Measurements from ENCODE around the gene ENTREP3. TPM values are rescaled to one million over a fixed set of nuclear protein-coding genes. Genes with fewer than 3 reads are reported as not detected.

Gene ENTREP3
- total RNA-seq, 1 experiment from 2014 or later: 72.5 TPM

DNA sequence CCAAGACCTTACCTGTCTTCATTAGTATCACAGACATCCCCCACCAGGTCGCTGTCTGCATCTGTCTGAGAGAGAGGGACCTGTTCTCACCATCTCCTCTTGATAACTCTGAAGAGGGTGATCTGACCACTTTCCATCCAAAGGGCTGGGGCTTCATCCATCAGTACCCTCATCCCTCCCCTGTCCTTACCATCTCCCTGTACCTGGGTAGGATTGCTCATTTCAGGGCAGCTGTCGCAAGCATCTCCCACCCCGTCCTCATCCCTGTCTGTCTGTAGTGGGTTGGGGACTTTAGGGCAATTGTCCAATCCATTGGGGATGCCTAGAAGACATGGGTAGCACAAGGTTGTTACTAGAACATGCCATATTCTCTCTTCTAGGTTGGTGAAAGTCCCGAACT lies 55.5 kb downstream of the ENTREP3 start:
- Histone ChIP-seq H3K27me3 (replicated peaks; ENCODE audit: insufficient read depth, low read depth, low read length, poor library complexity) (no peaks in the 10 kb centered on the region), H3K9me3 (ENCODE audit: low read depth, low read length, poor library complexity, severe bottlenecking) (no peaks in the 10 kb centered on the region), H3K27ac (ENCODE audit: low read depth, low read length, poor library complexity, severe bottlenecking) (no peak overlapping the region), H3K36me3 (ENCODE audit: insufficient read depth, low read length, poor library complexity, severe bottlenecking) (peaks cover 19% of the 10 kb centered on the region), H3K4me3 (ENCODE audit: low read depth, low read length, poor library complexity, severe bottlenecking) (no peak overlapping the region), H3K4me1 (ENCODE audit: insufficient read depth, low read length, poor library complexity, severe bottlenecking) (peaks cover 7% of the 10 kb centered on the region)
- POLR2A ChIA-PET (ENCODE audit: low non-redundant PET): no interaction called here
- TF ChIP-seq EZH2 (IDR thresholded peaks at IDR 0.05; ENCODE audit: borderline replicate concordance, low read depth, low read length, poor library complexity, severe bottlenecking): no peak
- TF ChIP-seq, protein P1, sequence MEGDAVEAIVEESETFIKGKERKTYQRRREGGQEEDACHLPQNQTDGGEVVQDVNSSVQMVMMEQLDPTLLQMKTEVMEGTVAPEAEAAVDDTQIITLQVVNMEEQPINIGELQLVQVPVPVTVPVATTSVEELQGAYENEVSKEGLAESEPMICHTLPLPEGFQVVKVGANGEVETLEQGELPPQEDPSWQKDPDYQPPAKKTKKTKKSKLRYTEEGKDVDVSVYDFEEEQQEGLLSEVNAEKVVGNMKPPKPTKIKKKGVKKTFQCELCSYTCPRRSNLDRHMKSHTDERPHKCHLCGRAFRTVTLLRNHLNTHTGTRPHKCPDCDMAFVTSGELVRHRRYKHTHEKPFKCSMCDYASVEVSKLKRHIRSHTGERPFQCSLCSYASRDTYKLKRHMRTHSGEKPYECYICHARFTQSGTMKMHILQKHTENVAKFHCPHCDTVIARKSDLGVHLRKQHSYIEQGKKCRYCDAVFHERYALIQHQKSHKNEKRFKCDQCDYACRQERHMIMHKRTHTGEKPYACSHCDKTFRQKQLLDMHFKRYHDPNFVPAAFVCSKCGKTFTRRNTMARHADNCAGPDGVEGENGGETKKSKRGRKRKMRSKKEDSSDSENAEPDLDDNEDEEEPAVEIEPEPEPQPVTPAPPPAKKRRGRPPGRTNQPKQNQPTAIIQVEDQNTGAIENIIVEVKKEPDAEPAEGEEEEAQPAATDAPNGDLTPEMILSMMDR (conservative IDR thresholded peaks at IDR 0.05; ENCODE audit: low read depth, low read length): no peak
- CTCF ChIA-PET: no interaction called here
- BruUV-seq (replicated peaks): no TSS peak
- no peak for DNase-seq (ENCODE audit: low spot score)
- intact Hi-C loops (cut with micrococcal nuclease; ENCODE audit: unreplicated experiment): loop anchor here (10.0 kb wide), 1 partner anchor 395 kb away; no protein-coding TSS in a partner anchor

DNA sequence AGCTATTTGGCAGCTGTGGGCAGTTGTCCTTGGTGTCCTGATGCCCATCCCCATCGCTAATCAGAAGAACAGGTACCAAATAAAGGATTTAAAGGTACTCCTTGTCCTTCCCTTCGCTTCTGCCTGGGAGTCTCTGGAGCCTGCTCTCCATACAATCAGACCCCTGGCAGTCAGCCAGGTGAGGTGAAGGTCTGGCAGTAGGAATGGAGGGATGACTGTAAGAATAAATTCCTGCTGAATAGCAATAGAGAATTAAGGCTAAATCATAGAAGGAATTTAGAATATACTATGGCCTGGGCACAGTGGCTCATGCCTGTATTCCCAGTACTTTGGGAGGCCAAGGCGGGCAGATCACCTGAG lies 56.8 kb downstream of the ENTREP3 start:
- Histone ChIP-seq H3K9me3 (ENCODE audit: low read depth, low read length, poor library complexity, severe bottlenecking) (no peaks in the 10 kb centered on the region), H3K27me3 (replicated peaks; ENCODE audit: insufficient read depth, low read depth, low read length, poor library complexity) (no peaks in the 10 kb centered on the region), H3K27ac (ENCODE audit: low read depth, low read length, poor library complexity, severe bottlenecking) (no peak overlapping the region), H3K4me3 (ENCODE audit: low read depth, low read length, poor library complexity, severe bottlenecking) (no peak overlapping the region), H3K36me3 (ENCODE audit: insufficient read depth, low read length, poor library complexity, severe bottlenecking) (peaks cover 19% of the 10 kb centered on the region), H3K4me1 (ENCODE audit: insufficient read depth, low read length, poor library complexity, severe bottlenecking) (peaks cover 16% of the 10 kb centered on the region)
- ChIA-PET CTCF (no interaction called here), POLR2A (ENCODE audit: low non-redundant PET) (no interaction called here)
- intact Hi-C loops (cut with micrococcal nuclease; ENCODE audit: unreplicated experiment): no loop called here
- TF ChIP-seq, protein P1 (conservative IDR thresholded peaks at IDR 0.05; ENCODE audit: low read depth, low read length): no peak
- TF ChIP-seq EZH2 (IDR thresholded peaks at IDR 0.05; ENCODE audit: borderline replicate concordance, low read depth, low read length, poor library complexity, severe bottlenecking): no peak
- no peak for DNase-seq (ENCODE audit: low spot score)
- no TSS peak for BruUV-seq (replicated peaks)

DNA sequence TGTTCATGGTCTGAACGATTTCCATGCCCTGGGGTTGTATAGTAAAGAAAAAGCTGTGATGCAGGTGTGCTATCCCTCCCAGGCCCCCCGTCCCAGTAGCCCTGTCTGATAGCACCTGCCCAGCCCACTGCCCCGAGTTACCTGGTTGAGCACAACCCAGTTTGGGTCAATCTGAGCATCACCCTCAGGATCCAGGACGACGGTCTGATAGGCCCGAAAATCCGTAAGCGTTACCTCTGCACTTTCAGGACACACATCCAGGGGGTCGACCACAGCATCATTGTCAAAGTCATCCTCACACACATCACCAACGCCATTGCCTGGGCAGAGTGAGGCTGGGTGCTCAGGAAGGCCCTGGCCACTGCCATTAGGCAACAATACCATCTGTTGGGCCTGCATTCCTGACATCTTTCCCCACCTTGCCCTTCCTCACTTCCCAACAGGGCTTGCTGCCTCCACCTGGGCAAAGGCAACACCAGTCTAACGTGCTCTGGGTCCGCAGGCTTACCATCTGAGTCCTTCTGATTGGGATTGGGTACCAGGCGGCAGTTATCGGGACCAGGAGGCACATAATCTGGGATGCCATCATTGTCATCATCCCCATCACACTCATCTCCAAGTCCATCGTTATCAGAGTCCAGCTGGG lies 57.3 kb downstream of the ENTREP3 start:
- H3K9me3 ChIP-seq (ENCODE audit: low read depth, low read length, poor library complexity, severe bottlenecking): no peaks in the 10 kb centered on the region
- intact Hi-C loops (cut with micrococcal nuclease; ENCODE audit: unreplicated experiment): no loop called here
- H3K27me3 ChIP-seq (replicated peaks; ENCODE audit: insufficient read depth, low read depth, low read length, poor library complexity): no peaks in the 10 kb centered on the region
- H3K27ac ChIP-seq (ENCODE audit: low read depth, low read length, poor library complexity, severe bottlenecking): no peak overlapping the region
- no peak overlapping the region for H3K4me3 ChIP-seq (ENCODE audit: low read depth, low read length, poor library complexity, severe bottlenecking)
- no peak for DNase-seq (ENCODE audit: low spot score)
- H3K36me3 ChIP-seq (ENCODE audit: insufficient read depth, low read length, poor library complexity, severe bottlenecking): peaks cover 19% of the 10 kb centered on the region
- no TSS peak for BruUV-seq (replicated peaks)
- no peak for TF ChIP-seq EZH2 (IDR thresholded peaks at IDR 0.05; ENCODE audit: borderline replicate concordance, low read depth, low read length, poor library complexity, severe bottlenecking)
- TF ChIP-seq, protein P1 (conservative IDR thresholded peaks at IDR 0.05; ENCODE audit: low read depth, low read length): no peak
- CTCF ChIA-PET: no interaction called here
- H3K4me1 ChIP-seq (ENCODE audit: insufficient read depth, low read length, poor library complexity, severe bottlenecking): peaks cover 21% of the 10 kb centered on the region
- POLR2A ChIA-PET (ENCODE audit: low non-redundant PET): no interaction called here

Other genes starting within 250 kb of the ENTREP3 start
- 0.21 TPM in 1 of 2 replicates, not detected in the other for gene DCST2, start 221.7 kb downstream of the ENTREP3 start, total RNA-seq (2021)
- gene DCST1, start 221.7 kb downstream of the ENTREP3 start, total RNA-seq (2021): not detected in 2 replicates
- gene ADAM15, start 204.2 kb downstream of the ENTREP3 start, total RNA-seq (2021): 36.3 and 48.5 TPM in 2 replicates
- gene EFNA4, start 191.7 kb downstream of the ENTREP3 start, total RNA-seq (2021): 17.0 and 18.8 TPM in 2 replicates
- 5.8 and 8.9 TPM in 2 replicates for gene EFNA3, start 176.6 kb downstream of the ENTREP3 start, total RNA-seq (2021)
- gene EFNA1, start 127.6 kb downstream of the ENTREP3 start, total RNA-seq (2021): 0.90 and 1.0 TPM in 2 replicates
- 30.3 and 33.8 TPM in 2 replicates for gene SLC50A1, start 119.6 kb downstream of the ENTREP3 start, total RNA-seq (2021)
- gene DPM3, start 115.0 kb downstream of the ENTREP3 start, total RNA-seq (2021): 34.0 and 37.4 TPM in 2 replicates
- 162 and 179 TPM in 2 replicates for gene KRTCAP2, start 82.2 kb downstream of the ENTREP3 start, total RNA-seq (2021)
- 5.1 and 6.2 TPM in 2 replicates for gene TRIM46, start 81.6 kb downstream of the ENTREP3 start, total RNA-seq (2021)
- gene THBS3, start 47.6 kb downstream of the ENTREP3 start, total RNA-seq (2021): 23.2 and 29.7 TPM in 2 replicates
- gene MTX1, start 46.8 kb downstream of the ENTREP3 start, total RNA-seq (2021): 65.2 and 75.9 TPM in 2 replicates
- 109 and 115 TPM in 2 replicates for gene SCAMP3, start 6.9 kb upstream of the ENTREP3 start, total RNA-seq (2021)
- gene CLK2, start 18.0 kb upstream of the ENTREP3 start, total RNA-seq (2021): 70.2 and 79.1 TPM in 2 replicates
- gene HCN3, start 22.0 kb upstream of the ENTREP3 start, total RNA-seq (2021): 11.3 and 12.2 TPM in 2 replicates
- gene PKLR, start 46.0 kb upstream of the ENTREP3 start, total RNA-seq (2021): not detected in 2 replicates
- gene FDPS, start 53.4 kb upstream of the ENTREP3 start, total RNA-seq (2021): 449 and 481 TPM in 2 replicates
- 42.2 and 43.9 TPM in 2 replicates for gene RUSC1, start 65.4 kb upstream of the ENTREP3 start, total RNA-seq (2021)

Measured in A673 (cell line).